Choroid plexus epithelial cell (primary cell): Measurements from ENCODE around the gene PDE4B.

Experiments used
- DNase-seq: peaks from one replicate; pipeline ENCODE4 v3.0.0-alpha.2; 2010; ENCODE audit warnings: low read depth
- H3K4me3 ChIP-seq: 2 replicates; pipeline ENCODE4 v1.5.1; 2011; ENCODE audit warnings: low read depth, mild to moderate bottlenecking, control low read depth, low read length, moderate library complexity
- TF ChIP-seq, protein P1 (sequence below): conservative IDR thresholded peaks from 2 replicates; pipeline ENCODE4 v1.5.1; 2011; ENCODE audit warnings: low read depth, mild to moderate bottlenecking, control low read depth, inconsistent platforms, low read length, moderate library complexity

Gene PDE4B

DNA sequence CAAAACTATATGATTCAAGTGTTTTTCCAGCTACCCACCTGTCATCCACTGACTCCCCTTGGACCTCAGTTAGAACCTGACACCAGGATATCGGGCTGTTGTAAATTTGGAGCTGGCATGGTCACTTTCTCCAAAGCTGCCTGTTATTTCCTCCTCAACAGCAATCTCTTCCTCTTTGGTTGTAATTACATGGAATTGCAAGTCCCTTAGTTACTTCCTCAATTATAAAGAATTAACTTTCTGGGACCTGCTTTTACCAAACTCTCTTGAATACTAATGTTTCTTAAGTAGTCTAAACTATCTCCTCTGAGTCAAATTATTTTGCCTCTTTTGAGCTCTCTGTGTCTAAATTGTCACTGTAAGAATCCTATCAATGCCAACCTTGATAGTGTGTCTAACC is 590.9 kb downstream of the PDE4B start:
- TF ChIP-seq, protein P1, sequence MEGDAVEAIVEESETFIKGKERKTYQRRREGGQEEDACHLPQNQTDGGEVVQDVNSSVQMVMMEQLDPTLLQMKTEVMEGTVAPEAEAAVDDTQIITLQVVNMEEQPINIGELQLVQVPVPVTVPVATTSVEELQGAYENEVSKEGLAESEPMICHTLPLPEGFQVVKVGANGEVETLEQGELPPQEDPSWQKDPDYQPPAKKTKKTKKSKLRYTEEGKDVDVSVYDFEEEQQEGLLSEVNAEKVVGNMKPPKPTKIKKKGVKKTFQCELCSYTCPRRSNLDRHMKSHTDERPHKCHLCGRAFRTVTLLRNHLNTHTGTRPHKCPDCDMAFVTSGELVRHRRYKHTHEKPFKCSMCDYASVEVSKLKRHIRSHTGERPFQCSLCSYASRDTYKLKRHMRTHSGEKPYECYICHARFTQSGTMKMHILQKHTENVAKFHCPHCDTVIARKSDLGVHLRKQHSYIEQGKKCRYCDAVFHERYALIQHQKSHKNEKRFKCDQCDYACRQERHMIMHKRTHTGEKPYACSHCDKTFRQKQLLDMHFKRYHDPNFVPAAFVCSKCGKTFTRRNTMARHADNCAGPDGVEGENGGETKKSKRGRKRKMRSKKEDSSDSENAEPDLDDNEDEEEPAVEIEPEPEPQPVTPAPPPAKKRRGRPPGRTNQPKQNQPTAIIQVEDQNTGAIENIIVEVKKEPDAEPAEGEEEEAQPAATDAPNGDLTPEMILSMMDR: no peak
- DNase-seq: no peak
- H3K4me3 ChIP-seq: no peak overlapping the region

DNA sequence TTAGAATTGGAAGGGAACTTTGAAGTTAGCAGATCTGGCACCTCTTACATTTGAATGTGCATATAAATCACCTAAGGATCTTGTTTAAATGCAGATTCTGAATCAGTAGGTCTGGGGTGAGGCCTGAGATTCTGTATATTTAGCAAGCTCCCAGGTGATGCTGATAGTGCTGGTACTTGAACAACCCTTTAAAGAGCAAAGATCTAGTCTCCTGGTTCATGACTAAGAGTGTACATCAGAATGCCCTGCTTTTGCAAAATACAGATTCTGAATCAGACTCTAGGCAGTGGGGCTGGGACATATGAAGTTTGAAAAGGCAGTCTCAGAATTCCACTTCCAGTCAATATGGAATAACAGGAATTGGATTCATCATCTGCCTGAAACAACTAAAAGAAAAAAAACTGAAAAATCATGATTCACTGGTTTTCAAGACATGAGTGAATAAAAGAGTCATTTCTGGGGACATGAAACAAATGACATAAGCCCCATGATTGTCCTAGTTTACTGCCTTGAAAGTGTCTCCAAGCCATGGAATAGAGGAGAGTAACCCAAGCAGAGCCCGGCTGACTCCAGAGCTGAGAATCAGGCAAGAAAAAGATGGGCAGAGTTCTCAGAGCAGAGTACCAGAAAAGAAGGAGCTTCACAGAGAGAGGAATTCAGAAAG is 591.7 kb downstream of the PDE4B start:
- no peak for DNase-seq
- no peak overlapping the region for H3K4me3 ChIP-seq
- TF ChIP-seq, protein P1: no peak

DNA sequence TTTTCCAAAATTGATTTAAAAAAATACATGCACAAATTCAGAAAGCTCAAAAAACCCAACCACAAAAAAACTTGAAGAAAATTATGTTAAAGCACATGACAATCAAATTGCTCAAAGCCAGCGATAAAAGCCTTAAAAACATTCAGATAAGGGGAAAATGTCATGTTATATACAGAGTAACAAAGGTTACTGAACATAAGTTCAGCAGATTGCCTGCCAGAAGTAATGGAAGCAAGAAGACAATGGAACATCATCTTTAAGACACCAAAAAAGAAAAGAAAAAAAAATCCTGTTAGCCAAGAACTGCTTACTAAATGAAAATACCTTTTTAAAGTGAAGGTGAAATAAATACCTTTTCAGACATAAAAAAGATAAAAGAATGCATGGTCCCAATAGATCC is 594.0 kb downstream of the PDE4B start:
- no peak for DNase-seq
- H3K4me3 ChIP-seq: no peak overlapping the region
- TF ChIP-seq, protein P1: no peak

DNA sequence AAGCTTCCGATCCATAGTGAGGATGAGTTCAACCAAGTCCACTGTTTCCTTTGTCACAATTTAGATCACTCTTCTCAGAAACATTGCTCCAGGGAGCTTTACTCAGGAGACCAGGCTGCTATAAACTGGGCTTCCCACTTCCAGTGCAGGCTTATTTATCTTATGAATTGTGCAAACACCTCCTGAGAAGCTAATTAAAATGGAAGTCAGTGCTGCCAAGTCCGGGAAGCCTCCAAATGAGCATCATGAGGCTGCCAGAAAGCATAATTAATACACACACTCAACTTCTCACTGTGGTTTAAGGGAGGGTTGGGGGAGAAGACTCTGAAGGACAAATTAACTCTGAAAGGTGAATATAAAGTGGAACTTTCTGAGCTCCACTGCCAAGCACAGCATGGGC is 596.2 kb downstream of the PDE4B start:
- H3K4me3 ChIP-seq: no peak overlapping the region
- TF ChIP-seq, protein P1: no peak
- DNase-seq: no peak

DNA sequence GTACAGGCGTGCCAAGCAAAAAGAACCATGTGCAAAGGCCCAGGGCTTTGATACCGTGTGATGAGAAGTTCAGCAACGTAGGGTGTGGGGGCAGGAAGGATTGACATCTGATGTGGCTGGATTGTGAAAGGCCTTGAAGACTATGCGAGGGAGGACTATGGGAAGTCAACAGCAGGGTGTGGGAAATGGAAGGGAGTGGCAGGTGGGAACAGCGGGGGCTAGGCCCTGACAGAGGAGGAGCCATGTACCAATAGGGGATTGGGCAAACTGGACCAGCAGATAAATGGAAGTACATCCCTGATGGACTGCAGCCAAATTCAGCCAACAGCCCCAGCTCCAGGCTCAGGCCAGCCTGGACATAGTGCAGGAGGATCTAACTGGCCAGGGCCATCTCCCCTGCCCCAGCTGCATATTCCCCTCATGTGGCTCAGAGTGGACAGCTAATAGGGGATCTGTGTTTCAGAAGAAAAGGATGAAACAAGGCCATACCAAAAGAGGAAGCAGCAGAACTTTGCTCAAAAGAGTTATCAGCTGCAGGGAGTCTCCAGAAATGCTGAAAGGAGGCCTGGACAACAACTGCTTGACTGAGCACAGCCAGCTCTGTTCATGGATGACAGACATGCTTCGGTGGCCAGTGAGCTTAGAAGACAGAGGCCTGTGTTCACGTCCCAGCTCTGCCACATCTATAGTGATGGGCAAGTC is 601.0 kb downstream of the PDE4B start:
- H3K4me3 ChIP-seq: no peak overlapping the region
- TF ChIP-seq, protein P1: no peak
- no peak for DNase-seq

DNA sequence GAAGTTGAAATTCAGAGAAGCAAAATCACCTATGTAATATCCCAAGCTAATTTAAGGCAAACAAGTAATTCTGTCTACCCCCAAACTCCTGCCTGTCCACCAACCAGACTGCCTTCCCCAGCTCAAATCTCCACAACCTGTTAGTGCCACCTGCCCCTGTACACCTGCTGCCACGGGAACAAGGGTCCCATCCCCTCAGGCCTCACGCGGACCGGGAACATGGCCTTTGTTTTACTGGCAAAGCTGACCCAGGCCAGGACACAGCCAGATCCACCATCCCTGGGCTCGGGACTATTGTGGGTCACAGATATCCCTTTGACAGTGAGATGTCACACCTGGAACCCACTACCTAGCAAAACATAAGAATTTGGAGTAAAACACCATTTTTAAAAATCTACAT is 601.9 kb downstream of the PDE4B start:
- no peak for DNase-seq
- TF ChIP-seq, protein P1: no peak
- H3K4me3 ChIP-seq: no peak overlapping the region
